HepG2 (cell line): ENCODE data around the gene NOXO1. TPM values are rescaled to one million over a fixed set of nuclear protein-coding genes. Genes with fewer than 3 reads are reported as not detected.
A peak's percentile ranks its signal among the peaks of the same experiment; 100 is the strongest.

Source experiments
- AGO1 ChIP-seq: fragments of 200-400 bp; formaldehyde crosslinking; IDR thresholded peaks from 2 replicates; pipeline ENCODE4 v1.6.1; 2017; ENCODE audit warnings: mild to moderate bottlenecking, low read depth, low read length, moderate library complexity; ENCODE audit not compliant: poor library complexity, severe bottlenecking
- ARID4A ChIP-seq: sonication (generic); formaldehyde crosslinking; IDR thresholded peaks from 2 replicates; pipeline ENCODE4 v1.5.0; 2020; ENCODE audit warnings: mild to moderate bottlenecking, missing genetic modification reagents, borderline replicate concordance
- ATF7-NPFF ChIP-seq: sonication (generic); formaldehyde crosslinking; IDR thresholded peaks from 2 replicates; pipeline ENCODE4 v1.8.1; 2023; ENCODE audit warnings: mild to moderate bottlenecking, low read depth, missing genetic modification reagents, moderate library complexity
- ELF3 ChIP-seq: IDR thresholded peaks from 2 replicates; pipeline ENCODE4 v1.6.1; 2016; ENCODE audit warnings: missing genetic modification reagents, missing compliant biosample characterization
- ELF4 ChIP-seq: sonication (generic); formaldehyde crosslinking; IDR thresholded peaks from 2 replicates; pipeline ENCODE4 v1.5.0; 2020; ENCODE audit warnings: missing genetic modification reagents, mild to moderate bottlenecking, moderate library complexity, borderline replicate concordance
- GATAD2A ChIP-seq: IDR thresholded peaks from 2 replicates; pipeline ENCODE4 v1.6.1; 2016
- GLMP ChIP-seq: sonication (generic); formaldehyde crosslinking; IDR thresholded peaks from 2 replicates; pipeline ENCODE4 v1.9.0; 2021; ENCODE audit warnings: missing genetic modification reagents, mild to moderate bottlenecking, borderline replicate concordance
- GPN1 ChIP-seq: sonication (generic); formaldehyde crosslinking; IDR thresholded peaks from 2 replicates; pipeline ENCODE4 v1.5.1; 2020; ENCODE audit warnings: missing genetic modification reagents, borderline replicate concordance
- KLF9 ChIP-seq: IDR thresholded peaks from 2 replicates; pipeline ENCODE4 v1.6.1; 2016; ENCODE audit warnings: low read depth
- MAFK ChIP-seq, 2 experiments: IDR thresholded peaks in 1 of 2; conservative IDR thresholded peaks in 1 of 2; 2 replicates each; pipeline ENCODE4 v1.6.1; 2011; ENCODE audit warnings: improper control_type of control experiment in 2 of 2, low read length in 2 of 2
- MED1 ChIP-seq: sonication (generic); formaldehyde crosslinking; IDR thresholded peaks from 2 replicates; pipeline ENCODE4 v1.4.0; 2020; ENCODE audit warnings: missing genetic modification reagents
- MEF2D ChIP-seq: sonication (generic); formaldehyde crosslinking; IDR thresholded peaks from 2 replicates; pipeline ENCODE4 v1.5.1; 2020; ENCODE audit warnings: mild to moderate bottlenecking, missing genetic modification reagents
- PAX8 ChIP-seq: sonication (generic); formaldehyde crosslinking; IDR thresholded peaks from 2 replicates; pipeline ENCODE4 v1.8.0; 2022; ENCODE audit warnings: mild to moderate bottlenecking, missing genetic modification reagents, borderline replicate concordance
- RARG ChIP-seq: sonication (generic); formaldehyde crosslinking; IDR thresholded peaks from 2 replicates; pipeline ENCODE4 v1.4.0; 2020; ENCODE audit warnings: low read depth, mild to moderate bottlenecking, missing genetic modification reagents
- RXRB ChIP-seq: IDR thresholded peaks from 2 replicates; pipeline ENCODE4 v1.6.1; 2016; ENCODE audit warnings: borderline replicate concordance, missing genetic modification reagents, missing compliant biosample characterization
- TFDP2 ChIP-seq: sonication (generic); formaldehyde crosslinking; IDR thresholded peaks from 2 replicates; pipeline ENCODE4 v1.4.0; 2020; ENCODE audit warnings: missing genetic modification reagents
- TMF1 ChIP-seq: sonication (generic); formaldehyde crosslinking; IDR thresholded peaks from 2 replicates; pipeline ENCODE4 v1.8.1; 2022; ENCODE audit warnings: low read depth, missing genetic modification reagents
- ZHX1 ChIP-seq: sonication (generic); formaldehyde crosslinking; IDR thresholded peaks from 2 replicates; pipeline ENCODE4 v1.8.1; 2022; ENCODE audit warnings: low read depth, mild to moderate bottlenecking, missing genetic modification reagents
- ZNF235 ChIP-seq: sonication (generic); formaldehyde crosslinking; IDR thresholded peaks from 2 replicates; pipeline ENCODE4 v1.8.1; 2023; ENCODE audit warnings: mild to moderate bottlenecking, missing genetic modification reagents, borderline replicate concordance
- polyA plus RNA-seq, 8 experiments: library from polyadenylated mRNA; depleted of rRNA in 3 of 8; stranded (reverse) in 7 of 8; unstranded in 1 of 8; fragments of >200 nt; fragmentation: Illumina TruSeq in 4 of 8; extraction: Trizol in 4 of 8; gene quantifications; 2 replicates each; pipeline versions ENCODE4 v1.2.1 to v1.2.3, GENCODE V29; 2011 to 2016; ENCODE audit warnings: low read depth in 4 of 8, missing spikeins in 1 of 8, mixed read lengths in 1 of 8; ENCODE audit not compliant: insufficient read depth in 1 of 8
- total RNA-seq, 5 experiments: library from RNA; depleted of rRNA; stranded (reverse); fragments of >200 nt; fragmentation: Illumina TruSeq; extraction: Trizol; gene quantifications; 2 replicates each; pipeline ENCODE4 v1.2.3, GENCODE V29; 2016; ENCODE audit warnings: low read depth in 1 of 5

Gene NOXO1
- total and polyA plus RNA-seq, 2 of the 13 experiments (the other 11 are each of a cell fraction or from before 2014, with no cell fraction given), result 0.69 to 1.4 TPM

- TF ChIP-seq GLMP (CRISPR knock-in tag), result no peak
- TF ChIP-seq RARG (CRISPR knock-in tag), result 0 out of 2 replicates have a peak, but pooled peaks have one; percentile 30
- TF ChIP-seq GPN1, result no peak
- no peak for TF ChIP-seq ELF4 (CRISPR knock-in tag)
- TF ChIP-seq KLF9 (CRISPR knock-in tag), result peak; percentile 64; the same call in 1 of the 2 replicates
- TF ChIP-seq ARID4A (CRISPR knock-in tag), result peak; percentile 91
- TF ChIP-seq GATAD2A, result peak; percentile 18; the same call in 1 of the 2 replicates
- peak; percentile 70; the same call in 1 of the 2 replicates for TF ChIP-seq ZNF235 (CRISPR knock-in tag)
- 0 out of 2 replicates have a peak, but pooled peaks have one; percentile 45 for TF ChIP-seq MED1 (CRISPR knock-in tag)
- 0 out of 2 replicates have a peak, but pooled peaks have one; percentile 17 for TF ChIP-seq RXRB
- TF ChIP-seq ZHX1 (CRISPR knock-in tag), result 0 out of 2 replicates have a peak, but pooled peaks have one; percentile 17
- TF ChIP-seq ATF7-NPFF (CRISPR knock-in tag), result peak; percentile 64
- no peak for TF ChIP-seq AGO1
- TF ChIP-seq MAFK (conservative IDR thresholded peaks at IDR 0.05 in 1 of 2, IDR thresholded peaks at IDR 0.05 in 1 of 2; ENCODE audit: low read length in 2 of 2), result no peak
- TF ChIP-seq TFDP2 (CRISPR knock-in tag), result peak; percentile 60
- no peak; the same call in 1 of the 2 replicates for TF ChIP-seq TMF1
- TF ChIP-seq ELF3 (CRISPR knock-in tag), result peak; percentile 50; the same call in 1 of the 2 replicates
- TF ChIP-seq PAX8, result peak; percentile 97
- no peak for TF ChIP-seq MEF2D (CRISPR knock-in tag)
Measured at GRCh38 chr16:1942810-1943726, 38.2 kb downstream of the NOXO1 start, which contains the start of gene MSRB1 (continued).
